GM21619 (cell line): ENCODE results near the gene CCL17.
"Not testable (repeated sequence)": the region's sequence is repeated elsewhere in the genome, so short reads cannot be mapped to it uniquely, and the experiment has no call there.

Experiments
- ATAC-seq: cut with Tn5 transposase; IDR thresholded peaks from one replicate; pipeline ENCODE4 v1.9.1; 2021; ENCODE audit not compliant: unreplicated experiment

The CCL17 gene

DNA sequence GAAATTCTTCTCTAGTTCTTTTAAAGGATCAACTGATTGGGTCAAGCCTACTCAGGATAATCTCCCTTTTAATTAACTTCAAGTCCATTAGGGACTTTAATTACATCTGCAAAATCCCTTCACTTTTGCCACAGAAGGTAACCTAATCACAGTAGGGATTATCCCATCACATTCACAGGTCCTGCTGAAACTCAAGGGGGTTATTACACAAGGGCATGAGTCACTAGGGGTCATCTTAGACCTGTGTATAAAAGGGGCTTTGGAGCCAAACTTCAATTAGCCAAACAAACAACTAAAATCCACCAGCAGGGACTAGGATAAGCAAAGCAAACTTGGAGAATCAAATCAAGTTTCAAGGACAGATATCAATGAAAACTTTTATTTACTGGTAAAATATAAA is 23.3 kb downstream of the CCL17 start:
- ATAC-seq: no peak

DNA sequence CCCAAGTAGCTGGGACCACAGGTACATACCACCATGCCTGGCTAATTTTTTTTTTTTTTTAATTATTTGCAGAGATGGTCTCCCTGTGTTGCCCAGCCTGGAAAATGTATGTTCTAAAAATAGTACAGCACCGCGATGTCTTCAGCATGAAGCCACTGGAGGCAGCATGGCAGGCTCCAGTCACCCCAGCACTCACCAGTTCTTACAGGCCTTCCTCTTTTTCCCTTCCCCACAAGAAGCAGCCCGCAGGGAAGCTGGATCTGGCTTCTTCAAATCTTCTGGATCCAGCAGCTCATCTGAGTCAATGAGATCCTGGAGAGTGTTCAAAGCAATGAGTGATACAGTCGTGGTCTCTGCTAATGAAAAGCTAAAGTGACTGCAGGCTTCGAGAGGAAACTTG is 26.4 kb downstream of the CCL17 start:
- no peak for ATAC-seq

DNA sequence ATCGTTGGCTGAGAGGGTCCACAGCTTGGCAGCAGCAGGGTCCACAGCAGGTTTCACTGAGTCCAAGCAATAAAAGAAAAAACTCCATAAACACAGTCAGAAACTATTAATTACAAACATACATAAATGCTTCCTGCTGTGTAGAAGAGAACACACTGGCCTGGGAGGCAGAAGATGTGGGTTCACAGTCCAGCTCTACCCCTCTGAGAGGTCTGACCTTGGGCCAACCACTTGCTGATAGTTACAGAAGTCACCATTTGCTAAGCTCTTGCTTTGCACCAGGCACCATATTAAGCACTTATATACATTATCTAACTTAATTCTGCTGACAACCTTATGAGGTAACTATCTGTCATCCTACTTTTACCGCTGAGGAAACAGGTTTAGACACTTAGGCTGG is 27.9 kb downstream of the CCL17 start:
- ATAC-seq: no peak

DNA sequence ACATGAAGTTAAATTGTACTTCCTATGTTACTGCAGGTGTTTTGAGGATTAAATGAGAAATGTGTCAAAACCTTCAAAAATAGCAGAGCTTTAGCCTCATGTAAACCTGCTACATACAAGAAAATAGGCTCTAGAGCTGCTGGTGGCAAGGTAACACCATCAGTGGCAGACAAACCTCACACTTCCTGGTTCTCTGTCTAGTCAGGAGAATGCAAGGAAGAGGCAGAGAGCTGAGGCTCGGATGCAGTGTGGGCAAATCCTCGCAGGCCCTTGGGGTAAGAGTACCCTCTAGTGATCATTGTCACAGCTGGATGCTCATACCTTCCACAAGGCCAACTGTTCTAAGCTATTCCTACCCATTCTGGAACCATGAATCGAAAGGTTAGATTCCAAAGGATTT is 28.4 kb downstream of the CCL17 start:
- no peak for ATAC-seq

DNA sequence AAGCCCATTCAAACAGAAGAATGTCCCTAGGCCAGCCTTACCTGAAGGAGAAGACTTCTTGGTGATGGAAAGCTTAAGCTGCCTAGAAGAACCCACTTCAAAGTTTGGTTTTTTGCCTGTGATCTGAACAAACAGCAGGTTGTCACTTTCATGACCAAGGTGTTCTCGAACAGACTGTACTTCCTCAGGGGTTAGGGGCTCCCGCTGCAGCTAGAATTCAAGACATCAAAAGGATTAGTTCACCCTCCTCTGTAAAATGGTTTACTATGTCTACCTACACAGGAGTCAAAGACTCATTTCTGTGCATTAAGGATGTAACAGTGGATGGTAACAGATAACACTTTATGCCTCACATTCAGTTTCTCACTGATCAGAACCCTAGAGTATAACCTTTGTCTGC is 29.4 kb downstream of the CCL17 start:
- ATAC-seq: no peak

DNA sequence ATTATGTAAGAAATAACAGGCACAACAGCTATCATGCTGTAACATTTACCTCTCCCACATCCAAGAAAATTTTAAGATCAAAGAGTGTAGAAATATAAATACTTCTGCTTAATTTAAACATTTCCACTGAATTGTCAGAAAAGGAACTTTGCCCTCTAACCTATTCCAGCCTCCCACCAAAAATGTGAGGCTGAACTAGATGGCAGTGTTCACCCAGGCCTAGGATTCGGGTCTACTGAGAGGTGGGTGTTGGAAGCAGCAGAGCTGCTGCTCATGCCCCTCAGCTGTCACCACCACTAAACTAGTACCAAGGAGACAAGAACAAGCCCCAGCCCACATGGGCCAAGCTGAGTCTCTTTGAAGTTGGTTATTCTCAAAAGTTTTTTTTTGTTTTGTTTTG is 31.3 kb downstream of the CCL17 start:
- no peak for ATAC-seq

DNA sequence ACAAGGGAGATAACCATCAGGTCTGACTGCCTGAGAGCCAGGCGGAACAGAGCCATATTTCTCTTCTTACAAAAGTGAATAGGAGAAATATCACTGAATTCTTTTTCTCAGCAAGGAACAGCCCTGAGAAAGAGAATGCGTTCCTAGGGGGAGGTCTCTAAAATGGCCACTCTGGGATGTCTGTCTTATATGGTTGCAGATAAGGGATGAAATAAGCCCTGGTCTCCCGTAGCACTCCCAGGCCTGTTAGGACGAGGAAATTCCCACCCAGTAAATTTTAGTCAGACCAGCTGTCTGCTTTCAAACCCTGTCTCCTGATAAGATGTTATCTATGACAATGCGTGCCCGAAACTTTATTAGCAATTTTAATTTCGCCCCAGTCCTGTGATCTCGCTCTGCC is 35.4 kb downstream of the CCL17 start:
- not testable (repeated sequence) for ATAC-seq

DNA sequence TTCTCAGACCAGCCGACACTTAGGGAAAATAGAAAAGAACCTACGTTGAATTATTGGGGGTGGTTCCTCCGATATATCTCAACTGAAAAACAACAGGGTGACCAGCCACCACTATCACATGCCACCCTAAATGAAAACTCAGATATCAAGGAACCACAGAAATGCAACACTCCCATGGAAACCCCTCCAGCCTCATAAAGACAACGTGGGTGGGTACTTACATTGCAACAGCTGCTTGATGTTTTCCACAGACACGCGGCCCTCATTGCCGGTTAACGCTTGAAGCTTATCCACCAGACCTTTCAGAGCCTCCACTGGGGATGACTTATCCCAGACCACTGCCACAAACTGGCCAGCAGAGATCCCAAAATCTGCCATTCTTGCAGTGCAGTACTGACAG is 36.0 kb downstream of the CCL17 start:
- not testable (repeated sequence) for ATAC-seq

DNA sequence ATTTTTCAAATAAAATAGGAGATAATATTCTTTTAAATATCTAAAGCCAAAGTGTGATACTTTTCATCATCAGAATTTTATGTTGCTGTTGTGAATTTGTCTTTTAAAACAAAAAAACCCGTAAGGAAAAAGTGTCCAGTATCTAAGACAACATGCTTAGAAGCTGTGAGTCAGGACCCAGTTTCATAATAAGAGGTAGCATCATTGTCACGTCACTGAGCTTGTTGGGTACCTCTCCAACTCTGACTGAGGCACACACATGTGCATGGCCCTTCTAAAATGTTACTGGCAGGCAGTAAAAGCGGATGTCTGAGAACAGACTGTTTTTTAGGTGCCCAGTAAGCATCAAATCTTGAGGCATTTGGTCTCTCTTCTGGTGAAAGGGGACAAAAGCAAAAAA is 40.1 kb downstream of the CCL17 start:
- no peak for ATAC-seq

DNA sequence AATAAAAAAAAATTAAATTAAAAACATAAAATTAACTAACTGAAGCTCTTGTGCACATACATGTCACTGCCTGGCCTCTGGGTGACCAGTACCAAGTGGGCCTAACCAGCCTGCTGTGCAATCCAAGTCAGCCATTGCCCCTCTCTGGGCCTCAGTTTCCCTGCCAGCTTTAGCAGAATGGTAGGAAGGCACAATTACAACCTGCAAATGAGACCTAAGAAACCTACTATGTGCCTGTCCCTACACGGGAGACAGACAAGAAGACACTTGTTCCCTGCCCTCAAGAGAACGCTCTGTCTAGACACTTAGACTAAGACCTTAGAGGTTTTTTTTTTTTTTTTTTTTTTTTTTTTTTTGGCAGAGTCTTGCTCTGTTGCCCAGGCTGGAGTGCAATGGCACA is 40.9 kb downstream of the CCL17 start:
- no peak for ATAC-seq

DNA sequence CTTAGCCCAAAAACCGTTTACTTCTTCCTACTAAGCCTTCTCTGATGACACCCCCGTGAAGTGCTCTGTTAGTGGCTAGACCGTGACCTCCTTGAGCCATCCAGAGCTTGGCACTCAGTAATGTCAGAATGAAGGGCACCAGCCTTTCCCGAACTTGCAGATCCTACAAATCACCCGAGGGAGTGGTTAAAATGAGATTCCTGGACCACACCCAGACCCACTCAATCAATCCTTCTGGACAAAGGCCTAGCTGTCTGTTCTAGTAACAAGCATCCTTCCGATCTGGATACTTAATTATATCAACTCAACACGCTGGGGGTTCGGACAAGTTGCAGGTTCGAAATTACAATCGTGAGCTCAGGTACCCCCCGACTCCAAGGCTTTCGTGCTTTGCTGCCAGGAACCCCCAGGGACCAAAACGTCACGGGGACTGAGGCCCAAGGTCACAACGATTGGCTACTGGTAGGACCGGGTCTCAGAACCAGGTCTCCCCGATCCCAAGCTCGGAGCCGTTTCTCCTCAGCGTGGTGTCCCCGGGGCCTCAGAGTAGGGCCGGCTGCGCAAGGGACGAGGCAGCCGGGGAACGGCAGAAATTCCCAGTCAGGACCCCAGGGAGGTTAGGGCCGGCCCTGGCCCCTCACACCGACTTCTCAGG is 42.1 kb downstream of the CCL17 start:
- peak; percentile 30 for ATAC-seq

DNA sequence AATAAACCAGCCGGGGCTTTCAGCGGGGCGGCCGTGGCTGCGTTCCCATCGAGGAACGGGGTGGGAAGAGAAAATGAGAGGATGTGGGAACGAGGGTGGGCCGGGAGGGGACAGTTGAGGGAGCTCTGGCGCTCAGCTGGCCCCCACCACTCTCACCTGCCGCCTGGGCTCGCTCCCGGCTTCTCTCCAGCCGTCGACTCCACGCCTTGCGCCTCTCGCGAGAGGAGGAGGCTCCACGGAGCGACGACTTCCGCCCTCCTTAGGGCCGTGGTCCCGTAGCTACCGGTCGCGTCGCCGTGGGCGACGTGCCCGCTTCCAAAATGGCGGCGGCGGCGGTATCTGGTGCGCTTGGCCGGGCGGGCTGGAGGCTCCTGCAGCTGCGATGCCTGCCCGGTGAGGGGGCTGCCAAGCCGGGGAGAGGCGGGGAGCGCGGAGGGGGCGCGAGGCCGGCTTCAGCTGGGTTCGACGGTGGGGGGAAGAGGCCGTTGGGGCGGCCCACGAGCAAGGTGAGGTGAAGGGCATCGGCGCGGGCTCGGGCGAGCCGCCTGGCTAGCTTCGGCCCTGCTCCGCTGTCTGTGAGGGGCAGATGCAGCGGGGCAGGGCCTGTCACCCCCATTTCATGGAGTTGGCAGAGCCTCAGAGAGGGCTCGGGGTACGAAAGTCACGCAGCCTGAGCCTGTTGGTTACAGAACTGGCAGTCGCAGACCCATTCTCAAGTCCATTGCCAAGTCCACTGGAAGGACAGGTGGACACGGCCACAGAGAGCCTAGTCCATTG is 42.8 kb downstream of the CCL17 start, which contains the start of the genes CIAPIN1 and COQ9:
Gene CIAPIN1 (minus strand): TSS at position 200 of the 777 bp plus-strand sequence. CDS start 6,457 bp downstream, outside the sequence.
Gene COQ9 (plus strand): TSS at position 294 of the 777 bp plus-strand sequence. CDS start 27 bp downstream, at position 321.
- ATAC-seq: peak; percentile 96

DNA sequence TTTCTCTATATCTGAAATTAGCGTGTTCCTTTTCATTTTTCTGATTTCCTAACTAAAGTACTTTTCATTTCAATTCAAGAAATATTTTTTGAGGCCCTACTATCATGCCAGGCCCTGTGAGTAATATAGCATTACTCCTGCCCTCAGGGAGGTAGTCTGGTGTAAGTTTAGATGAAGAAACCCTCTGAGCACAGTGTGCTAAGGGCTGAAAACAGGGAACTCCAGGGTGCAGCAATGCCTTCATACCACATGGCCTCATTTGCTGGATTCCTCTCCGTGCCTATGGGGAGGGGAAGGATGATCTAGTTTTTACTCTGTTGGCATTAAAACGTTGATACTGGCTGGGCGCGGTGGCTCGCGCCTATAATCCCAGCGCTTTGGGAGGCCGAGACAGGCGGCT is 47.5 kb downstream of the CCL17 start:
- ATAC-seq: no peak

DNA sequence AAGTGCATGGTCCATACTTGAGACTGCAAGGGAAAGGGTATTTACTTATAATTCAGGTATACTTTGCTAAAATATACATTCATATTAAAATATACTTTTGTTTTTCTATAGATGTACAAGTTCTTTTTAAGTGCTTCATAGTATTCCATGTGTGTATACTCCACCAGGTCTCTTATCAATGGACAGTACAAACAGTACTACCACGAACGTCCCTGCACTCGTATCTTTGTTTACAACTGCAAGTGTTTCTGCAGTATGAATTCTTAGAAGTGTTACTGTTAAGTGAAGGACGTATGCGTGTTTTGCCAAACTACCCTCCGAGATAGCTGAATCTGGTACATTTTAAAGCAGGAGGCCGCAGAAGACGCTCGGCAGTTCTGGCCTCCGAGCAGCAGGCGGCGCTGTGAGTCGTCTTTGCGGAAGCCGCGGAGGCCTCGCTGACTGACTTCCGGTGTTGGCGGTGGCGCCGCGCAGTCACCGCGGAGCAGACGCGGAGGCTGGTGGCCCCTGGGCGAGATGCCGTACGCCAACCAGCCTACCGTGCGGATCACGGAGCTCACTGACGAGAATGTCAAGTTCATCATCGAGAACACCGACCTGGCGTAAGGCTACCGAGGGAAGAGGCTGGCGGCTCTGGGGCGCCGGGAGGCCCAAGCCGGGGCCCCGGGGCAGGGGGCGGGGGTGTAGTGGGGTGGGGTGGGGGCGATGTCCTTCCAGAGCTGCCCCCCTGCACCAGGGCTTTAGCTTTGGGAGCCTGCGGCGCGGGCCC is 57.8 kb downstream of the CCL17 start, which contains the start of gene POLR2C:
Gene POLR2C (plus strand): TSS at position 471 of the 769 bp plus-strand sequence. CDS start 46 bp downstream, at position 517.
- ATAC-seq: peak; percentile 83

DNA sequence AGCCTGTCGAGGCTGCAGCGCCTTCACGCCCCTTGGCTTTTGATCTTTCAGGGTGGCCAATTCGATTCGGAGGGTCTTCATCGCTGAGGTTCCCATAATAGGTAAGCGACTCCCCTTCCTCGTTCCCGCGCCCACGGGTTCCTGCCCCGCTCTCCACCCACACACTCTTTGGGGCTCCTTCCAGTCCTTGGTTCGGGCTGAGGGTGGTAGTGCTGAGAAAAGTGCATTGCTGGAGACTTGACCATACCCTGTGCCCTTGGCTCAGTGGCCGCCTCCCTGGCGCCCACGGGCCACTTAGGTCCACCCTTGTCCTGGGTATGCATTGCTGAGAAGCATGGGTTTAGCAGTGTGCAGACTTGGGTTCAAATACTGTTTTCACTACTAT is 58.4 kb downstream of the CCL17 start:
- ATAC-seq: no peak

DNA sequence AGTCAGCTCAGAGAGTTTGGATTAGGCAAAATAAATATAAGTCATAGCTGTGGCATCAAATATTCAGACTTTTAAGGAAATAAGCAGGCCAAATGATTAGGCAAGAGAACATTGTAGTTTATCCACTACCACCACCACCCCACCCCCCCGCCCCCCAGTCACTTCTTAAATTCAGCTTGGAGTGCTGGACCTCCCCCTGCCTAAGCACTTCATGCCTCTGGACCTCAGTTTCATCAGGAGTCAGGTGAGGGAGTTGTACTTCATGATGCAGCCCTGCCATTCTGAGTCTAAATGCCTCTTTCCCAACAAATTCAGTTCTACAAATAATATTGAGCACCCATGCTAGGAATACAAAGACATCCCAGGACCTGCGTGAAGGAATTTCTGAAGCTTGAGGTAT is 60.0 kb downstream of the CCL17 start:
- no peak for ATAC-seq
